ES-I3 (cell line): ENCODE measurements around the gene PDCD2L.
"Not testable (repeated sequence)": the region's sequence is repeated elsewhere in the genome, so short reads cannot be mapped to it uniquely, and the experiment has no call there.

Source experiments
- H3K36me3 ChIP-seq: 2 replicates; pipeline ENCODE4 v1.6.1; 2013; ENCODE audit warnings: mild to moderate bottlenecking, low read length, control low read depth, moderate library complexity; ENCODE audit not compliant: insufficient read depth
- H3K4me1 ChIP-seq: 2 replicates; pipeline ENCODE4 v1.6.1; 2013; ENCODE audit warnings: mild to moderate bottlenecking, control low read depth, low read length; ENCODE audit not compliant: insufficient read depth
- H3K9ac ChIP-seq: 2 replicates; pipeline ENCODE4 v1.6.1; 2013; ENCODE audit warnings: low read depth, mild to moderate bottlenecking, low read length, moderate library complexity
- H3K9me3 ChIP-seq: 2 replicates; pipeline ENCODE4 v1.6.1; 2013; ENCODE audit warnings: mild to moderate bottlenecking, low read length, moderate library complexity; ENCODE audit not compliant: control insufficient read depth, insufficient read depth

Gene PDCD2L

DNA sequence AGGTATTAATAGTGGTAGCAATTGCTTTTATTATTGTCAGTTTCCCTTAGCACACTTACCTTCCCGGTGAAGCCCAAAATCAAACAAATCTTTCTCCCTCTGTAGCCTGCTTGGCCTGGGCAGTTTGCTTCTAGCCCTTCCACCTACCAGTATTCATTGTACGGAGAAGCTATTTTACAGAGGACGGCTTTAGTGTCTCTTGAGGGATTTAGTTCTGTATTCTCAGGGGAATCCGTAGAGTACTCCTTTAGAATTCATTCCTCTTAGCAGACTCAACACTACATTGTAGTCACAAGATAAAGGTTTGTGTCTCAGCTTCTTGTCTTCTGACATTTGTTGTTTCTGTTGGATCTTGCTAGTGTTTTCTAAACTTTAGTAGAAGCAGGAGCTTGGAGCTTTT lies 53.2 kb downstream of the PDCD2L start:
- H3K36me3 ChIP-seq, result peaks cover 44% of the 10 kb centered on the region
- no peaks in the 10 kb centered on the region for H3K9me3 ChIP-seq
- no peak overlapping the region for H3K9ac ChIP-seq
- no peaks in the 10 kb centered on the region for H3K4me1 ChIP-seq

DNA sequence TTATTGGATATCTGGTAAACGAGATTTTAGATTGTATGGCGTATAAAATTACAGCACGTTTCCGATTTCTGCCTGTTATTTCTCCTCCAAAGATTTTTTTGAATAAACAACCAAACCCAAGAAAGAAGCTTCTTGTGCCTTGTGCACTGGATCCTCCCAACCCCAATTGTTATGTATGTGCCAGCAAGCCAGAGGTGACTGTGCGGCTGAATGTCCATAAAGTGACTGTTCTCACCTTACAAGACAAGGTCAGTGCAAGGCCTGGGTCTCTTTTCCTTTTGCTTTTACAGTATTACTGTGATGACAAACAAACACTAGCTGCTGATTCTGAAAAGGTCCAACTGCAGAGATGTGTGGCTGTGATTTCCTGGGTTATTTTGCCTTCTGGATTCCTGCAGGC lies 54.5 kb downstream of the PDCD2L start:
- no peaks in the 10 kb centered on the region for H3K4me1 ChIP-seq
- H3K9me3 ChIP-seq, result no peaks in the 10 kb centered on the region
- peaks cover 52% of the 10 kb centered on the region for H3K36me3 ChIP-seq
- H3K9ac ChIP-seq, result no peak overlapping the region

DNA sequence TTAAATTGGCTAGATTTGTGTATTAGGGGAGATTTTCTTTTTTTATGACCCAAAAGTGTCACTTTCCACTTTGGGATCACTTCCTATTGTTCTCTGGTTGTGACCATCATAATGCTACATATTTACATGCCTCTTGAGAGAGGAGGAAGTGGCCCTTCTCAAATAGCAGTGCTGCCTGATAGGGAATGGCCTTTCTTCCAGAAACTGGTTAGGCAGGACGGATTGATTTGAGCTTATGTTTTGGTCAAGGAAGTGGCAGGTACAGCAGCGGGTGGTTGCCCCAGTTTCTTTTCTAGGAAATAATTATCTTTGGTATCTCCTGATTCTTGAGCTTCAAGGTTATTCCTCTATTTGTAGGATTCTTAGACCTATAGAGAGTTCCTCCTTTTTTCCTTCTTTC lies 55.4 kb downstream of the PDCD2L start:
- no peaks in the 10 kb centered on the region for H3K4me1 ChIP-seq
- H3K36me3 ChIP-seq, result peaks cover 51% of the 10 kb centered on the region
- H3K9ac ChIP-seq, result no peak overlapping the region
- H3K9me3 ChIP-seq, result no peaks in the 10 kb centered on the region

GRCh38 chr19:34461375-34462100 lies 57.3 kb downstream of the PDCD2L start:
- Histone ChIP-seq H3K4me1 (no peaks in the 10 kb centered on the region), H3K9ac (no peak overlapping the region), H3K9me3 (no peaks in the 10 kb centered on the region), H3K36me3 (peaks cover 59% of the 10 kb centered on the region)

GRCh38 chr19:34464785-34465184 lies 60.6 kb downstream of the PDCD2L start:
- H3K36me3 ChIP-seq, result peaks cover 63% of the 10 kb centered on the region
- H3K4me1 ChIP-seq, H3K9me3 ChIP-seq, H3K9ac ChIP-seq: not testable (repeated sequence)

- H3K9me3 ChIP-seq, result no peaks in the 10 kb centered on the region
- H3K36me3 ChIP-seq, result peaks cover 40% of the 10 kb centered on the region
Observed at GRCh38 chr19:34468409-34468808, 64.2 kb downstream of the PDCD2L start.

GRCh38 chr19:34469026-34469425 lies 64.8 kb downstream of the PDCD2L start:
- H3K9ac ChIP-seq, H3K9me3 ChIP-seq, H3K4me1 ChIP-seq: not testable (repeated sequence)
- H3K36me3 ChIP-seq, result peaks cover 36% of the 10 kb centered on the region

More at GRCh38 chr19:34468409-34468808, 64.2 kb downstream of the PDCD2L start:
- H3K9ac ChIP-seq, result no peak overlapping the region
- H3K4me1 ChIP-seq, result no peaks in the 10 kb centered on the region

GRCh38 chr19:34471906-34472700 lies 67.9 kb downstream of the PDCD2L start:
- H3K4me1 ChIP-seq, result no peaks in the 10 kb centered on the region
- H3K9me3 ChIP-seq, result no peaks in the 10 kb centered on the region
- H3K9ac ChIP-seq, result no peak overlapping the region
- peaks cover 22% of the 10 kb centered on the region for H3K36me3 ChIP-seq

DNA sequence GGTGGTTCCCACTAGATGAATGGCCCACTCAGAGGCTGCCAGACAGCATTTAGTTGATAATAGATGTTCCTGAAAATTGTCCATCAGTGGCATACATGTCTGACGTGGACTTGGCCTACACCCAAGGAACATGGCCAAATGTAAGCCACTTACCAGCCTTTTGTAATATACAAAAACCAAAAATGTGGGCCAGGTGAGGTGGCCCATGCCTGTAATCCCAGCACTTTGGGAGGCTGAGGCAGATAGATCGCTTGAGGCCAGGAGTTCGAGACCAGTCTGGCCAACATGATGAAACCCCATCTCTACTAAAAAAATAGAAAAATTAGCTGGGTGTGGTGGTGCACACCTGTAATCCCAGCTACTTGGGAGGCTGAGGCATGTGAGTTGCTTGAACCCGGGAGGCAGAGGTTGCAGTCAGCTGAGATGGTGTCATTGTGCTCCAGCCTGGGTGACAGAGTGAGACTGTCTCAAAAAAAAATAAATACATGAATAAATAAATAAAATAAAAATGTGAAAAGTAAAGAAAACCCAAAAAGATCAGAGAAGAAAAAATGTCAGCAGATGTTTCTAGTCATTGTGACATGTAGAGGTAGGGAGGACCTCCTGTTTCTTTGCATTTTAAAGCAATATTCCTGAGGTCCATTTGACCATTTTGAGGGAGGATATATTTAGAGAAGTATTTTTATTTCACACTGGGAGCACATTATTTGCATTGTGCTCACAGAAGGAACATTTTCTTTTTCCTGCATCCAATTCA lies 70.2 kb downstream of the PDCD2L start:
- H3K36me3 ChIP-seq, result peaks cover 8% of the 10 kb centered on the region
- no peaks in the 10 kb centered on the region for H3K9me3 ChIP-seq
- no peak overlapping the region for H3K9ac ChIP-seq
- H3K4me1 ChIP-seq, result no peaks in the 10 kb centered on the region

DNA sequence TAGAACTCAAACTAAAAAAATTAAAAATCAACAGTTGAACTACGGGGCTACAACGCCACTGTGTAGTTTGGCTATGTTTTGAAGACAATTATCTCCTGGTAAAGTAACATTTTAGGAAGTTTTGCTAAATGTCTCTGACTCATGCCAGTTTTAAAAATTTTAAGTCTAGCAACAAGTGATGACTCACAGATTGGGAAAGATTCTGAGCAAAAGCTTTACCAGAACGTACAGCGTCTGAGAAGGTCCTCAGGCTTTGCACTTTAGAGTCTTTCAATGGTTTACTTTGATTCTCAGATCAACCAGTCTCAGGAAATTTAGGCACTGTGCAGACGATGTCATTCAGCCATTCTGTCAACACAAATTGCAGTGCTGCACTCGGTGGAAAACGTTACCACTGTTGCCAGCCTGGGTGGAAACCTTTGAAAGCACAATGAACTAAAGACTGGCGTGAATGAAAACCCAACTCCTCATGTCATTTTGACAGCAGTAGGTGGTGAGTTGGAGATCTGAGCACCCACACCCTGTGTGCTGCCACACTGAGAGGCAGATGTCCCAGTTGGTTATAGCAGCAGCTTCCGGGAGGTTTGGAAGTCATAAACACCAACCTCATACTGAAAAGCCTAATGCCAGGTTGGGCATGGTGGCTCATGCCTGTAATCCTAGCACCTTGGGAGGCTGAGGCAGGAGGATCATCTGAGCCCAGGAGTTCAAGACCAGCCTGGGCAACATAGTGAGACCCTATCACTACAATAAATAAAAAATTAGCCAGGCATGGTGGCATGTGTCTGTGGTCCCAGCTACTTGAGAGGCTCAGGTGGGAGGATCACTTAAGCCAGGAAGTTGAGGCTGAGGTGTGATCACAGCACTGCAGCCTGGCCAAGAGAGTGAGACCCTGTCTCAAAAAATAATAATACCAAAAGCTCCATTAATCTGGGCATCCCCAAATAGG lies 71.1 kb downstream of the PDCD2L start:
- H3K9ac ChIP-seq, result no peak overlapping the region
- H3K36me3 ChIP-seq, result peaks cover 8% of the 10 kb centered on the region
- no peaks in the 10 kb centered on the region for H3K9me3 ChIP-seq
- peaks cover 4% of the 10 kb centered on the region for H3K4me1 ChIP-seq
